Endothelial cell (in vitro differentiated cells): ENCODE results near the gene MLF2. TPM values are rescaled to one million over a fixed set of nuclear protein-coding genes. Genes with fewer than 3 reads are reported as not detected.

Source experiments
- DNase-seq: peaks from one replicate; pipeline ENCODE4 v3.0.0; 2021; ENCODE audit warnings: low spot score
- H3K27ac Mint-ChIP-seq: one replicate; pipeline ENCODE4 v1.8.0; 2021; ENCODE audit warnings: mixed read lengths, inconsistent platforms; ENCODE audit not compliant: unreplicated experiment
- H3K27me3 Mint-ChIP-seq: one replicate; pipeline ENCODE4 v1.8.0; 2021; ENCODE audit warnings: mild to moderate bottlenecking, moderate library complexity, mixed read lengths, inconsistent platforms; ENCODE audit not compliant: unreplicated experiment
- H3K36me3 Mint-ChIP-seq: one replicate; pipeline ENCODE4 v1.8.0; 2021; ENCODE audit warnings: mild to moderate bottlenecking, low read depth, mixed read lengths, inconsistent platforms; ENCODE audit not compliant: unreplicated experiment
- H3K4me1 Mint-ChIP-seq: one replicate; pipeline ENCODE4 v1.8.0; 2021; ENCODE audit warnings: mild to moderate bottlenecking, mixed read lengths, inconsistent platforms; ENCODE audit not compliant: unreplicated experiment
- H3K4me3 Mint-ChIP-seq: one replicate; pipeline ENCODE4 v1.8.0; 2021; ENCODE audit warnings: mild to moderate bottlenecking, mixed read lengths, inconsistent platforms; ENCODE audit not compliant: unreplicated experiment
- H3K9me3 Mint-ChIP-seq: one replicate; pipeline ENCODE4 v1.8.0; 2021; ENCODE audit warnings: mixed read lengths, inconsistent platforms; ENCODE audit not compliant: unreplicated experiment
- total RNA-seq: library from RNA; stranded (reverse); fragmentation: NEBNext Ultra II Directional; extraction: Animal tissue kit (Norgen Biotek cat#: 25700); gene quantifications from one replicate; pipeline ENCODE4 v1.2.1, GENCODE V29; 2021; ENCODE audit not compliant: unreplicated experiment
- TF ChIP-seq, protein P1 (sequence below): fragments of 200-600 bp; sonication (generic); IDR thresholded peaks from one replicate; pipeline ENCODE4 v1.5.0; 2021; ENCODE audit warnings: antibody characterized with exemption; ENCODE audit not compliant: unreplicated experiment

The MLF2 gene
- total RNA-seq, 1 donor from 2014 or later, result 118 TPM

GRCh38 chr12:6782850-6783566 is 30.1 kb upstream of the MLF2 start:
- TF ChIP-seq, protein P1, sequence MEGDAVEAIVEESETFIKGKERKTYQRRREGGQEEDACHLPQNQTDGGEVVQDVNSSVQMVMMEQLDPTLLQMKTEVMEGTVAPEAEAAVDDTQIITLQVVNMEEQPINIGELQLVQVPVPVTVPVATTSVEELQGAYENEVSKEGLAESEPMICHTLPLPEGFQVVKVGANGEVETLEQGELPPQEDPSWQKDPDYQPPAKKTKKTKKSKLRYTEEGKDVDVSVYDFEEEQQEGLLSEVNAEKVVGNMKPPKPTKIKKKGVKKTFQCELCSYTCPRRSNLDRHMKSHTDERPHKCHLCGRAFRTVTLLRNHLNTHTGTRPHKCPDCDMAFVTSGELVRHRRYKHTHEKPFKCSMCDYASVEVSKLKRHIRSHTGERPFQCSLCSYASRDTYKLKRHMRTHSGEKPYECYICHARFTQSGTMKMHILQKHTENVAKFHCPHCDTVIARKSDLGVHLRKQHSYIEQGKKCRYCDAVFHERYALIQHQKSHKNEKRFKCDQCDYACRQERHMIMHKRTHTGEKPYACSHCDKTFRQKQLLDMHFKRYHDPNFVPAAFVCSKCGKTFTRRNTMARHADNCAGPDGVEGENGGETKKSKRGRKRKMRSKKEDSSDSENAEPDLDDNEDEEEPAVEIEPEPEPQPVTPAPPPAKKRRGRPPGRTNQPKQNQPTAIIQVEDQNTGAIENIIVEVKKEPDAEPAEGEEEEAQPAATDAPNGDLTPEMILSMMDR, result no peak
- Mint-ChIP-seq H3K27ac (peak overlapping the region; percentile 27), H3K27me3 (peaks cover 10% of the 10 kb centered on the region), H3K9me3 (no peaks in the 10 kb centered on the region), H3K4me1 (peaks cover 54% of the 10 kb centered on the region), H3K4me3 (no peak overlapping the region), H3K36me3 (peaks cover 12% of the 10 kb centered on the region)
- DNase-seq, result no peak

DNA sequence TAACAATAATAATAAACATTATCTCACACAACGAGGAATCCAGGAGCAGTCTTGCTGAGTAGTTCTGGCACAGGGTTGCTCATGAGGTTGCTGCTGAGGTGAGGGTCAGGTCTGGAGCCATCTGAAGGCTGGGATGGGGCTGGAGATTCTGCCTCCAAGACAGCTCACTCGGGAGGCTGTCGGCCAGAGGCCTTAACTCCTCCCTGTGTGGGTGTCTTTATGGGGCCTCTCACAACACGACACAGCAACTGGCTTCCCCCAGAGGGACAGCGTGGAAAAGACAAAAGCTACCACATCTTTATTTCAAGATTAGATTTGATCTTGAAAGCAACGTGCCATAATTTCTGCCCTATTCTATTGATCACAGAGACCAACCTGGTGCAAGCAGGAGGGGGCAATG is 29.2 kb upstream of the MLF2 start:
- Mint-ChIP-seq H3K36me3 (peaks cover 19% of the 10 kb centered on the region), H3K9me3 (no peaks in the 10 kb centered on the region), H3K4me3 (no peak overlapping the region), H3K27ac (no peak overlapping the region), H3K27me3 (peaks cover 10% of the 10 kb centered on the region), H3K4me1 (peaks cover 50% of the 10 kb centered on the region)
- TF ChIP-seq, protein P1, result no peak
- no peak for DNase-seq

DNA sequence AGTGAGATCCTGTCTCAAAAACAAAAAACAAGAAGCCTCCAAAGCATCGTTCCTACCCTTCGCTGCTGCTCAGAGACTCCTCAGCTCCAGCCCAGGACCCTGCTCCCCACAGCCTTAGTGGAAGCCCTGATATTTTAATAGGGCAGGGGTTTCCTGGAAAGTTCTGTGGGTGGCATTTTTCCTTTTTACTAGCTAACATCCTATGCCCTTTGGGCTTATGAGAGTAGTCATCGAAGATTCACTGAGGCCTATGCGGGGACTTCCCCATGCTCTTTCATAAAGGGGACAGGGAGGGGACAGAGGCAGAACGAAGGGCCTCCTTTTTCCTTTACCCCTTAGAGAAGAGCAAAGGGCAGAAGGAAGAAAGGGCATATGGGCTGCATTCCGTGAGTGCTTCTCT is 27.6 kb upstream of the MLF2 start:
- no peak overlapping the region for H3K4me3 Mint-ChIP-seq
- H3K27ac Mint-ChIP-seq, result no peak overlapping the region
- H3K36me3 Mint-ChIP-seq, result peaks cover 32% of the 10 kb centered on the region
- no peak for DNase-seq
- no peaks in the 10 kb centered on the region for H3K9me3 Mint-ChIP-seq
- TF ChIP-seq, protein P1, result no peak
- peaks cover 11% of the 10 kb centered on the region for H3K27me3 Mint-ChIP-seq
- peaks cover 37% of the 10 kb centered on the region for H3K4me1 Mint-ChIP-seq

GRCh38 chr12:6779708-6780432 is 26.9 kb upstream of the MLF2 start:
- peak overlapping the region; percentile 59 for H3K27ac Mint-ChIP-seq

More at GRCh38 chr12:6779708-6780432, 26.9 kb upstream of the MLF2 start:
- no peak for DNase-seq
- TF ChIP-seq, protein P1, result no peak
- peaks cover 12% of the 10 kb centered on the region for H3K27me3 Mint-ChIP-seq
- H3K4me1 Mint-ChIP-seq, result peaks cover 32% of the 10 kb centered on the region
- peaks cover 39% of the 10 kb centered on the region for H3K36me3 Mint-ChIP-seq
- H3K4me3 Mint-ChIP-seq, result peak overlapping the region; percentile 66
- no peaks in the 10 kb centered on the region for H3K9me3 Mint-ChIP-seq
